ENCODE measurements around the gene B3GNT3.
"Not testable (repeated sequence)": the region's sequence is repeated elsewhere in the genome, so short reads cannot be mapped to it uniquely, and the experiment has no call there.

The B3GNT3 gene

DNA sequence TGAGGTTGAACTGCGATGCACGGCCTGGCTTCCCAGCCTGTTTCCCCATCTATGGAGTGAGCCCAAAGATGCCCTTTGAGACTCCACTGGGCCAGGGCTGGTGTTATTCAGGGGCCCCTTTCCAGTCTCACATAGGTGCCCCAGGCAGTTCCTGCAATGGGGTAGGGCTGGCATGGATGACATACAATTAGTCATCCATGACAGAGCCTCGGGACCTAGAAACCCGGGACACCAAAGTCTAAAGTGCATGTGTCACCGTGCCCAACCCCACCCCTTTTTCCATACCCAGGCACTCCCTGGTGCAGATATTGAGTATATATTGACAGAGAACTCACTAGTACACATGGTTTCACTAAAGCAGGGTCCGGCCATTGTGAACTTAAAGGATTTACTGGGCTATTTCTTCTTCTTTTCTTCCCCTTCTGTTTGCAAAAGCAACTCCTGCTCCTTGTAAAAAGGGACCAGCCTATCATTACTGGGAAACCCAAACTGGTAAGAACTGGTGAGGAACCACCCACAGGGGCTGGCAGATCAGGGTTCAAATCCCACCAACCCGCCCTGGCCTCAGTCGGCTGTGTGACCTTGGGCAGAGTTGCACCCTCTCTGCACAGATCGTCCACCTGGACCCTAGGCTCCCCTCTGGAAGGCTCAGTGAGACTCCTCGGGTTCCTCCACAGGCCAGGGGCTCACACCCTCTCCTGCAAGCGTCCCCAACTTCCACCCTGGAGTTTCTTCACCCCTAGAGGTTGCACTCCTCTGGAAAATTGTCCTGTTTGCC lies 2.7 kb downstream of the B3GNT3 start:
- DNase-seq (ENCODE audit: low read depth in 2 of 2): no peak

DNA sequence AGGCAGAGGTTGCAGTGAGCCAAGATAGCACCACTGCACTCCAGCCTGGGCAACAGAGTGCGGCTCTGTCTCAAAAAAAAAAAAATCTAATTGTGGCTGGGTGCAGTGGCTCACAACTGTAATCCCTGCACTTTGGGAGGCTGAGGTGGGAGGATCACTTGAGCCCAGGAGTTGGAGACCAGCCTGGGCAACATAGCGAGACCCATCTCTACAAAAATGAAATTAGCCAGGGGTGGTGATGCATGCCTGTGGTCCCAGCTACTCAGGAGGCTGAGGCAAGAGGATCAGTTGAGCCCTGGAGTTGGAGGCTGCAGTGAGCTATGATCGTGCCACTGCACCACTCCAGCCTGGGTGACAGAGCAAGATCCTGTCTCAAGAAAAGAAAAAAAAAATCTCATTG lies 3.7 kb downstream of the B3GNT3 start:
- not testable (repeated sequence) for DNase-seq (ENCODE audit: low read depth in 2 of 2)

DNA sequence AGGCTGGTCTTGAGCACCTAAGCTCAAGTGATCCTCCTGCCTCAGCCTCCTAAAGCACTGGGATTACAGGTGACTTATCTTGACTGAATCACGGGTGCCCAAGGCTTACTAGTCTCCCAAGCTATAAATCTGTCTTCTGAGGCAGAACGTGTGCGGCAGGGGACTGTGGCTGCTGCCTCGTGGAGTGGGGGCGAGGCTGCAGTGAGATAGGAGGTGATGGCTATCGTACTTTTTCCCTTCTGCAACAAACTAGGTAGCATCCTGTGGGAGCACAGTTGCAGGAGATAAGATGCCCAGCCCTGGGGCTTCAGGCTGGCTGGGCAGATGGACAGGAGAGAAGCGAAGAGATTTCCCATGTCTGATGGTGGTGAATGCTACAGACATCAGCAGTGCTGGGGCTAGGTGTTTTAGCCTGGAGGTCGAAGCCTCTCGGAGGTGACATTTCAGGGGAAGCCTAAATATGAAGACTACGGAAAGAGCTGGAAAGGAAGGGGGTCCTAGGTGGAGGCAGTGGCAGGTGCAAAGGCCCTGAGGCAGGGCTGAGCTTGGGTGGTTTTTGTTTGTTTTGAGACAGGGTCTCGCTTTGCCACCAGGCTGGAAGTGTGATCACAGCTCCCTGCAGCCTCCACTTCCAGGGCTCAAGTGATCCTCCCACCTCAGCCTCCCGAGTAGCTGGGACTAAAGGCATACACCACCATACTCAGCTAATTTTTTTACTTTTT lies 7.4 kb downstream of the B3GNT3 start:
- DNase-seq (ENCODE audit: low read depth in 2 of 2): no peak

DNA sequence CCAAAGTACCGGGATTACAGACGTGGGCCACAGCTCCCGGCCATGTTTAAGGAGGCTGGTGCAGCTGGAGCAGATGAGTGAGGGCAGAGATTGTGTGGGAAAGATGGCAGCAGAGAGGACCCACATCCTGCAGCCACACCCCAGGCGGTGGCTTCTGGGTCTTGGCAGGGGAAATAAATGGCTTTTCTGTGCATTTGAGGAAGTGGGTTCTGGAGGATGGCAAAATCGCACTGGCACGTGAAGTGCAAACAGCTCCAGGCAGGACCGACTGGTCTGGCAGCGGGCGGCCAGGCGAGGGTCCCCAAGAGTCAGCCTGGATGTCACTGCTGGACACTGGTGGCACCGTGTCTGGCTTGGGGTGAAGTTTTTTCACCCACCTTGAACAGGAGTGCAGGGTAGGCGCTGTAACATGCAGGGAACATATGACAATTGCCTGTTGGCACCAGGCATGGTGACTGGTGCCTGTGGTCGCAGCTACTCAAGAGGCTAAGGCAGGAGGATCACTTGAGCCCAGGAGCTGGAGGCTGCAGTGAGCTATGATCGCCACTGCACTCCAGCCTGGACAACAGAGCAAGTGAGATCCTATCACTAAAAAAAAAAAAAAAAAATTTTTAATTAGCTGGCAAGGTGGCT lies 8.4 kb downstream of the B3GNT3 start:
- DNase-seq (ENCODE audit: low read depth in 2 of 2): no peak

DNA sequence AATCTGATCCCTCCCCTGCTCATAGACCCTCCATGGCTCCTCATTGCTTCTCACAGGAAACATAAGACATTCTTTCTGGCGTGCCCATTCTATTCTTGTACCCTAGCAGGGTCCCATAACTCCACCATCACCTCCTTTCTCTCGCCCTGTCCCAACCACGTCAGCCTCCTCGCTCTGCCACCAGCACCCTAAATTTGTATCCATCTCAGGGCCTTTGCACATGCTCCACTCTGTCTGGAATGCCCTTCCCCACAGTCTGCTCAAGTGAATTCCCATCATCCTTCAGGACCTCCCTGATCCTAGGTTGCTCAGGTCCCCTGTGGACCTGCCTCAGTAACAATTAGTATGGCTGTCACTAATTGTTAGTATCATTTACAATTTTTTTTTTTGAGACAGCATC lies 10.5 kb downstream of the B3GNT3 start:
- no peak for DNase-seq (ENCODE audit: low read depth in 2 of 2)

DNA sequence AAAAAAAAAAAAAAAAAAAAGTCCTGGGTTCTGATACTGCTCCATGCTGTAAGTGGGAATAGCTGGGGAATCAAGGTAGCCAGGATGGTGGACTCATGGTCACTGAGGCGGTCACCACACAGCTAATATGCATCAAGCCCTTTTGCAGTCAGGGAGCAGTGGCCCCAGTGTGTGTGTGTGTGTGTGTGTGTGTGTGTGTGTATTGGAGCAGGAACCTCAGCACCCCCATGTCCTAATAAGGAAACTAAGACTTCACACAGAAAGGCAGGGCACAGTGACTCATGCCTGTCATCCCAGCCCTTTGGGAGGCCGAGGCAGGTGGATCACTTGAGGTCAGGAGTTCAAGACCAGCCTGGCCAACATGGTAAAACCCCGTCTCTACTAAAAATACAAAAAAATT lies 12.0 kb downstream of the B3GNT3 start:
- DNase-seq (ENCODE audit: low read depth in 2 of 2): no peak

DNA sequence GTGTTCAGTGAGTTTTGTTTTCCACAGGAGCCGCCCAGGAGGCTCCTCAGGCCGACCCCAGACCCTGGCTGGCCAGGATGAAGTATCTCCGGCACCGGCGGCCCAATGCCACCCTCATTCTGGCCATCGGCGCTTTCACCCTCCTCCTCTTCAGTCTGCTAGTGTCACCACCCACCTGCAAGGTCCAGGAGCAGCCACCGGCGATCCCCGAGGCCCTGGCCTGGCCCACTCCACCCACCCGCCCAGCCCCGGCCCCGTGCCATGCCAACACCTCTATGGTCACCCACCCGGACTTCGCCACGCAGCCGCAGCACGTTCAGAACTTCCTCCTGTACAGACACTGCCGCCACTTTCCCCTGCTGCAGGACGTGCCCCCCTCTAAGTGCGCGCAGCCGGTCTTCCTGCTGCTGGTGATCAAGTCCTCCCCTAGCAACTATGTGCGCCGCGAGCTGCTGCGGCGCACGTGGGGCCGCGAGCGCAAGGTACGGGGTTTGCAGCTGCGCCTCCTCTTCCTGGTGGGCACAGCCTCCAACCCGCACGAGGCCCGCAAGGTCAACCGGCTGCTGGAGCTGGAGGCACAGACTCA lies 12.9 kb downstream of the B3GNT3 start:
- no peak for DNase-seq (ENCODE audit: low read depth in 2 of 2)

DNA sequence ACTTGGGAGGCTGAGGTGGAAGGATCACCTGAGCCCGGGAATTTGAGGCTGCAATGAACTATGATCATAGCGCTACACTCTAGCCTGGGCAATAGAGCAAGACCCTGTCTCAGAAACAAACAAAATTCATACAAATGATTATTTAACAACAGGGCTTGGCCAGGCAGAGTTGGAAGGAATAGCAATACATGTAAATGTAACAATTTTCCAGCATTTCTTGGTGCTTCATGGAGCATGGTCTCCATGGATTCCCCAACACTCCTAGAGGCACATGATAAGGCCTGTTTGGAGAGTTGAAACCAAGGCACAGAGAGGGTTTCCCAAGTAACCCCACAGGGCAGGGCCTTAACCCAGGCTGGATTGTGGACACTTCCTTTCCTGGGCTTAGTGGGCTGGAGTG lies 16.2 kb downstream of the B3GNT3 start:
- DNase-seq (ENCODE audit: low read depth in 2 of 2): no peak

DNA sequence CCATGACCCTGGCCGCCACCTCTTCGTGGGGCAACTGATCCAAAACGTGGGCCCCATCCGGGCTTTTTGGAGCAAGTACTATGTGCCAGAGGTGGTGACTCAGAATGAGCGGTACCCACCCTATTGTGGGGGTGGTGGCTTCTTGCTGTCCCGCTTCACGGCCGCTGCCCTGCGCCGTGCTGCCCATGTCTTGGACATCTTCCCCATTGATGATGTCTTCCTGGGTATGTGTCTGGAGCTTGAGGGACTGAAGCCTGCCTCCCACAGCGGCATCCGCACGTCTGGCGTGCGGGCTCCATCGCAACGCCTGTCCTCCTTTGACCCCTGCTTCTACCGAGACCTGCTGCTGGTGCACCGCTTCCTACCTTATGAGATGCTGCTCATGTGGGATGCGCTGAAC lies 16.7 kb downstream of the B3GNT3 start:
- no peak for DNase-seq (ENCODE audit: low read depth in 2 of 2)

DNA sequence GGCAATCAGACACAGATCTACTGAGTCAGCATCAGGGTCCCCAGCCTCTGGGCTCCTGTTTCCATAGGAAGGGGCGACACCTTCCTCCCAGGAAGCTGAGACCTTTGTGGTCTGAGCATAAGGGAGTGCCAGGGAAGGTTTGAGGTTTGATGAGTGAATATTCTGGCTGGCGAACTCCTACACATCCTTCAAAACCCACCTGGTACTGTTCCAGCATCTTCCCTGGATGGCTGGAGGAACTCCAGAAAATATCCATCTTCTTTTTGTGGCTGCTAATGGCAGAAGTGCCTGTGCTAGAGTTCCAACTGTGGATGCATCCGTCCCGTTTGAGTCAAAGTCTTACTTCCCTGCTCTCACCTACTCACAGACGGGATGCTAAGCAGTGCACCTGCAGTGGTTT lies 17.2 kb downstream of the B3GNT3 start:
- DNase-seq (ENCODE audit: low read depth in 2 of 2): no peak

DNA sequence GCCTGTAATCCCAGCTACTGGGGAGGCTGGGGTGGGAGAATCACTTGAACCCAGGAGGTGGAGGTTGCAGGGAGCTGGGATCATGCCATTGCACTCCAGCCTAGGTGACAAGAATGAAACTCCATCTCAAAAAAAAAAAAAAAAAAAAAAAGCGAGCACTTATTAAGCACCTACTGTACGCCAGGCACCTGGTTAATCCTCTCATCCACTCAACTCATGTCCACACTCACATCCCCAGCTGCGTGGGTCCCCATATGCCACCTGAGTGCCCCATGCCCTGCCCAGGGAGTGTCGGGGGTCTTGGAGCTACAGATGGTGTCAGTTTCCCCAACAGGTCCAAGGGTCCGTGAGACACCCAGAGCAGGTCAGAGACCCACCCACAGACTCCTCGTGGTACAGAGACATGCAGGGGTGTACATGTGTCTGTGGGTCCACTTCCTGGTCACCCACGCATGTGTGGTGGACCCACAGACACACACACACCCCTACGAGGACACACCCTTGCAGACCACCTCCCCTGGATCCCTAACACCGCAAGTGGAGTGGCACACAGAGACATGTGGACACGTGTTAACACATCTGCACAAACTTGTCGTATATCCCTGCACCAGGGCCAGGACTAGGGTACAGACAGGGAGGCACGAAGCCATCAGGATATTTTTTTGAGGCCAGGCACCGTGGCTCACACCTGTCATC lies 22.9 kb downstream of the B3GNT3 start:
- no peak for DNase-seq (ENCODE audit: low read depth in 2 of 2)

DNA sequence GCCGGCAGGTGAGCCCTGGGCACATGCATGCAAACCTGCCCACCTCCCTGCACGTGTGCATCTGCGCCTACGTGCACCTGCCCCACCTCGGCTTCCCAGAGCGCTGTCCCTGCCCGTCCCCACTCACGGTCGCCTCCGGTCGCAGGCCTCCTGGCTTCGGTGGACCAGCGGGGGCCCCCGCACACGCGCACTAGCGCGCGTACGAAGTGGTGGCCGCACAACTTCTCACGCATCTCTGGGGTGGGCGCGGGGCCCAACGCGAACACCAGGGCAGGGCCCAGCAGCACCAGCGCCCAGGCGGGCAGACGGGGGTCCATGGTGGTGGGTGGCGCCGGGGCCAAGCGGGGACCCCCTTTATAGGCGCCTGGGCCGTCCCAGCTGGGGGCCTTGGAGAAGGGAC lies 26.3 kb downstream of the B3GNT3 start, which contains the start of gene INSL3:
Gene INSL3, minus strand, starts transcription at position 330 of the 400 bp plus-strand sequence. Its CDS starts 13 bp downstream, at position 317.
- no peak for DNase-seq (ENCODE audit: low read depth in 2 of 2)

DNA sequence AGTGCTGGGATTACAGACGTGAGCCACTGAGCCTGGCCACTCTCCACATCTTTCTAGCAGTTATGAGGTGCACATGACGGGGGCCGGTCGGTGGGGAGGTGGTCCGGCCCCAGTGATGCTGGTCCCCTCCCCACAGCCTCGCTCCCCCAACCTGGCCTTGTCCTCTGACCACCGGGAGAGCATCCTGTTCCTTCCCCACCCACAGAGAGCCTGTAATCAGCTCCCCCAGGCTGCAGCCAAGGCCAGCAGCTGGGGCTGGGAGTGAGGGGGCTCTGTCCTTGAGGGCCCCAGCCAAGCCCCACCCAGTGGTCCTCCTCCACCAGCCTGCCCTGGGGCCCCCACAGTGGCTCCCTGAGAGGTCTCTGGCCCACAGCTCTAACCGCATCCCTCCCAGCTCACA lies 29.4 kb downstream of the B3GNT3 start:
- DNase-seq (ENCODE audit: low read depth in 2 of 2): no peak

DNA sequence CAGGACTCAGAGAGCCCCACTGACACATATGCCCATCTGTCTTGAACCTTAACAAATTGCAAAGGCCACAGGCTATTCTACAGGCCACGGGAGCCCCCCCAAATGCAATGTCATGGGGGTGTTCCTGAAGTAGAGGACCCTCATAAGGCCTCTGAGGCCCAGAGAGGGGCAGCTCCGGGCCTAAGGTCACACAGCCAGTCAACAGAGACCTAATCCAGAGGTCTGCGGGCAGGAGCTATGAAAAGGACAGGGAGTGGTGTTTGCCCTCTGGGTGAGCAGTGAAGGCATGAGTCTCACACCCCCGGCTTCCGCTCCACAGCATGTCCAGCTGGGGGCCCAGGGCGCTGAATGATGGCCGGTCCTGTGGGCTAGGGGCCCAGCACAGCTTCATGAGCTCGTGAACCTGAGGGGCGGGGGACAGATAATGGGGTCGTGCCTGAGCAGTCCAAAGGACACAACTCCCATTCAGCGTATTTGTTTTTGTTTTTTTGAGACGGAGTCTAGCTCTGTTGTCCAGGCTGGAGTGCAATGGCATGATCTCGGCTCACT lies 31.6 kb downstream of the B3GNT3 start:
- no peak for DNase-seq (ENCODE audit: low read depth in 2 of 2)

DNA sequence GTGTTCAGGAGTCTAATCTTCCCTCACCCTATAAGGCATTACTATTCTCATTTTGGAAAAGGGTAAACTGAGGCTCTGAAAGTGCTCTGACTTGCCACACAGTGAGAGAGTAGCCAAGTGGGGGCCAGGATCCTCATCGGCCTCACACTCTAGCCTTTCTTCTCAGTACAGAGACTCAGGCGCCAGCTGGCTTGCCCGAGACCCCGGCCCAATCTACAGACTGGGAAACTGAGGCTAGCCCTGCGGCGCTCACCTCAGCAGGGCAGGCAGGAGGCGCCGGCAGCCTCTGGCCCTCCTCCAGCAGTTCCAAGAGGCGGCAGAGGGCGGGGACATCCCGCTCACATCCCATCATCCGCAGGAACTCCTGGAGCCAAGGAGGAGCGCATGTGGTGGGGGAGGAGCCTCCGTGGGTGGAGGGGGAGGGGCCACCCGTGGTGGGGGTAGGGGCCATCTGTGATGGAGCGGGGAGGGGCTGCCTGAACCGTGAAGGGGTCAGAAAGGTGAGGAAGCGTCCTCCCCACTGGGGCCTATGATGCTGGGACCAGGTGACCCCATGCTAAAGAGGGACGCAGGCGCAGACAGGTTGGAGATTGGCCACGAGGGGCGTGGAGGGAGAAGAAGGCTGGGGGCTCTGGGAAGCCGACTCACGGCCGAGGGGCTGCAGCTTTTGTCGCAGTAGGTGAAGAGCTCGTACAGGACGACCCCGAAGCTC lies 35.1 kb downstream of the B3GNT3 start:
- DNase-seq (ENCODE audit: low read depth in 2 of 2): no peak

DNA sequence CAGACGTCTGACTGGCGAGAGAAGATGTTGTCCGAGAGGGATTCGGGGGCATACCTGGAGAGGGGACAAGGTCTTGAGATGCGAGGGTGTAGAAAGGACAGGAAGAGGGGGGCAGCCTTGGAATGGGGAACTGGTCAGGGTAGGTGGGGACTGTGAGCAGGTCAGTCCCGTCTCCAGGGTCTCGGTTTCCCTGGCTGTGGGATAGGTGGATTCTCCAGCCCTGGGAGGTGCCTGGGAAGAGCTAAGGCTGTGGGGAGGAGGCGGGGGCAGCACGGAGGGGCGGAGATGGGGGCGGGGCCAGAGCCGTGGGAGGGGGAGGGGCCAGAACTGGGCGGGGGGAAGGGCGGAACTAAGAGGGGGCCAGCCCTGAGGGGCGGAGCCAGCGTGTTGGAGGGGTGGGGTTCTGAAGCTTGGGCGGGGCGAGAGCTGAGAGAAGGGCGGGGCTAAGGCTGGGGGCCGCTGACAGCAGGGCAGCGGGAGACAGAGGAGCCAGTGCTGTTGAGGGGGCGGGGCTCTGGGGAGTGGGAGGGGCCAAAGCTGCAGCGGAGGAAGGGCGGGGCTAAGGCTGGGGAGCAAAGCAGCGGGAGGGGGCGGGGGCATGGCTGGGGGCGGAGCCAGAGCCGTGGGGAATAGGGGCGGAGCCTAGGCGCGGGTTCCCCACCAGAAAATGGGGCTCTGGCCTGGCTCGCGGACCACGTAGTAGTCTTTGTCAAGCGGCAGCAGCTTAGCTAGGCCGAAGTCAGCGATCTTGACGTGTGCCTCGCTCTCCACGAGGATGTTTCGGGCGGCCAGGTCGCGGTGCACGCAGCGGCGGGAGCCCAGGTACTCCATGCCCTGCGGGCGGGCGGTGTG lies 35.9 kb downstream of the B3GNT3 start:
- no peak for DNase-seq (ENCODE audit: low read depth in 2 of 2)

DNA sequence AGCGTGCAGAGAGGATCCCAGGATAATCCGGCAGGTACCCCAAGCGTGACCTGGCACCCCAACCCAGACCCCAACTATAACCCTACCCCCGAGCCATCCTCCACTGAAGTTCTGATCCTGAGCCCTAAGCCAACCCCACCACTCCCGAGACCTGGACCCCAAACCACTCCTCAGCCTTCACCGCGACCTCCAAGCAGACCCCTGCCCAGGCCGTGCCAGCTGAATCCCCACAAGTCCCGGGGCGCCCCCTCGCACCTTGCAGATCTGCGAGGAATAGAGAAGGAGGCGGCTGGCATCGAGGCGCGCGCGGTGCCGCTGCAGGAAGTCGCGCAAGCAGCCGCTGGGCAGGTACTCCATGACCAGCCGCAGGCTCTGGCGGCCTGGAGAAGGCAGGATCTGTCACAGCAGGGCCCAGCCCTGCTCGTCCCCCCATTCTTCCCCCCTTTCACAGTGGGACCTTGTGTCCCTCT lies 36.5 kb downstream of the B3GNT3 start:
- no peak for DNase-seq (ENCODE audit: low read depth in 2 of 2)

DNA sequence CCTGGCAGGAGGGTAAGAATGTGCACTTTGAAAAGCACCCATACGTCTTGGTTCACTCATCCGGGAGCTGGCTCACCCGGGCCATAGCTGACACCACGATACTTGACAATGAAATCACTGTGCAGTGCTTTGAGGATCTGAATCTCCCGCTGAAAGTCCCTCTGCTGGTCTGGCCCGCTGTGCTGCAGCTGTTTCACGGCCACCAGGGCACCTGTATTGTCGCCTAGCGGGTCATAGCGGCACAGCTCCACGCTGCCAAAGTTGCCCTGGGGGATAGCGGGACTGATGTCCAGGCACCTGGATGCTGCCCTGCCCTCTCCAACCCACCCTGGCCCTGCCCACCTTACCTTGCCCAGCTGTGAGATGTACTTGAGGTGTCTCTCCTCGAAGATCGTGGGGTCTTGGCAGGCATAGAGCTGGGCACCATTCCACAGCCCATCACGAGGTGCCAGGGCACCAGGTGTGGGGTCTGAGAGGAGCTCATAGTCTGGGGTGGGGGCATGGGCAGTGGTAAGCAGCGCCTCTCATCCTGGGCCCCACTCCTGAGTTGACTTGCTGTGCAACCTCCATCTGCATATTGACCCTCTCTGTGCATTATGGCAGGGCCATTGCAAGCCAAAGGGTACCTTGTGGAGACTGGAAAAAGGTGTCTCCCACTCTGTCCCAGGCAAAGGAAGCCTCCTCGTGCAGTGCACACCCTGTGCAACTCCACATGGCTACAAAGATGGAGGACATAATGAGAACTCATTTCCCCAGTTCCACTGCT lies 37.7 kb downstream of the B3GNT3 start:
- DNase-seq (ENCODE audit: low read depth in 2 of 2): no peak

All from stimulated activated CD4-positive, alpha-beta T cell treated with anti-CD3 and anti-CD28 coated beads, Interleukin-1b, Interleukin-23, amount 100 ng/mL, for 1 hour (primary cell).